ENCODE results near the gene ANXA11. TPM values are rescaled to one million over a fixed set of nuclear protein-coding genes. Genes with fewer than 3 reads are reported as not detected.

Gene ANXA11
- total RNA-seq (2021; fragmentation: NEBNext Ultra II Directional; extraction: Animal tissue kit (Norgen Biotek cat#: 25700)) (70.6 and 84.9 TPM in 2 replicates), polyA plus RNA-seq (2011; rRNA removed) (40.5 and 58.7 TPM in 2 replicates), polyA minus RNA-seq (2011; rRNA and poly(A)+ RNA removed) (27.2 and 42.8 TPM in 2 replicates)
- polyA plus RNA-seq (2011; cell fraction: cytosol; rRNA removed), result 38.1 TPM
- 50.9 TPM for polyA plus RNA-seq (2011; cell fraction: nucleus; rRNA removed)
- 113 to 134 TPM (median 126 TPM) in 4 replicates for polyA plus RNA-seq (2012, experiment 1 of 2)
- polyA plus RNA-seq (2012, experiment 2 of 2), result 58.1 TPM
- polyA plus RNA-seq (2013, experiment 1 of 2), result 193 TPM
- 199 TPM for polyA plus RNA-seq (2013, experiment 2 of 2)
- 29.3 TPM for polyA minus RNA-seq (2011; cell fraction: cytosol; rRNA and poly(A)+ RNA removed)
- 26.1 TPM for polyA minus RNA-seq (2011; cell fraction: nucleus; rRNA and poly(A)+ RNA removed)
- long read RNA-seq, experiment 1, full-length matches to known transcripts, result 11 of 55 reads
- long read RNA-seq, experiment 1, partial matches to known transcripts, result 36 of 55 reads
- long read RNA-seq, experiment 1, other reads (novel, unspliced or antisense), result 8 of 55 reads
- long read RNA-seq, experiment 2, partial matches to known transcripts, result 3 of 3 reads
- long read RNA-seq, experiment 2, other reads (novel, unspliced or antisense), result 0 of 3 reads

GRCh38 chr10:80205477-80206276 lies at the start of gene ANXA11:
Gene ANXA11, minus strand, starts transcription at chr10:80205537. Its CDS starts 32,676 bp downstream, at chr10:80172861.
- Histone ChIP-seq H3K9me3 (ENCODE audit: insufficient read depth in 2 of 2, low read depth in 1 of 2, low read length in 1 of 2) (no peaks in the 10 kb centered on the region), H2BK120ac (replicated peaks; ENCODE audit: low read depth, low read length) (peak within 1 kb of the TSS; percentile 2), H3K79me2 (ENCODE audit: control insufficient read depth in 1 of 2, insufficient read depth in 2 of 2, low read length in 2 of 2) (peaks cover 3 to 32% of the 10 kb centered on the region in 2 experiments; a peak in 3 of 4 replicates)
- TF ChIP-seq POLR2AphosphoS5 (IDR thresholded peaks at IDR 0.05; ENCODE audit: low read depth, low read length), result no peak
- no peak for TF ChIP-seq SP2 (IDR thresholded peaks at IDR 0.05; ENCODE audit: low read length)
- TF ChIP-seq RNF2 (IDR thresholded peaks at IDR 0.05; ENCODE audit: borderline replicate concordance, low read depth, low read length, missing control alignments, poor library complexity, severe bottlenecking), result no peak
- TF ChIP-seq RAD21 (IDR thresholded peaks at IDR 0.05 in 1 of 2, conservative IDR thresholded peaks at IDR 0.05 in 1 of 2; ENCODE audit: low read depth in 2 of 2, low read length in 2 of 2), result no peak
- TF ChIP-seq POLR2A (IDR thresholded peaks at IDR 0.05; ENCODE audit: control extremely low read depth in 1 of 2, low read depth in 2 of 2, low read length in 2 of 2), result peak in 1 of 2 experiments; percentile 78; a peak in 2 of 3 replicates
- no peak for TF ChIP-seq CEBPB (IDR thresholded peaks at IDR 0.05; ENCODE audit: low read depth, low read length)
- no peak for TF ChIP-seq BRCA1 (IDR thresholded peaks at IDR 0.05; ENCODE audit: low read depth, low read length)
- no peak for TF ChIP-seq SIRT6 (IDR thresholded peaks at IDR 0.05; ENCODE audit: low read length)

More at GRCh38 chr10:80205477-80206276, at the start of gene ANXA11:
- FAIRE-seq (no peak), DNase-seq (ENCODE audit: low read depth in 1 of 2, low spot score in 2 of 2) (peak; percentile 62 to 87)
- peak within 1 kb of the TSS; percentile 40; the same call in 1 of the 2 replicates for H2BK12ac ChIP-seq (ENCODE audit: low read depth, low read length)
- peak within 1 kb of the TSS; percentile 42 to 86 (median 72) for H3K9ac ChIP-seq (replicated peaks in 1 of 4; ENCODE audit: extremely low read depth in 1 of 4, low read depth in 3 of 4, low read length in 3 of 4)
- H2BK20ac ChIP-seq (ENCODE audit: low read length), result no peak within 1 kb of the TSS; the same call in 1 of the 2 replicates
- peak within 1 kb of the TSS; percentile 68; the same call in 1 of the 2 replicates for H2AFZ ChIP-seq (ENCODE audit: low read length)
- H3K18ac ChIP-seq (ENCODE audit: extremely low read depth, low read length), result peak within 1 kb of the TSS; percentile 92; the same call in 1 of the 2 replicates
- ChIA-PET POLR2A (ENCODE audit: partially characterized antibody) (interaction anchor here (2.1 to 2.9 kb wide), 3 partner anchors 11 to 33 kb away, joined by 6 to 16 read pairs (median 8); no protein-coding TSS in a partner anchor), CTCF (ENCODE audit: partially characterized antibody) (interaction anchor here (0.7 to 4.5 kb wide), 2 partner anchors 33 to 44 kb away, joined by 3 to 20 read pairs; no protein-coding TSS in a partner anchor)
- H3K27ac ChIP-seq (ENCODE audit: low read depth, low read length), result no peak within 1 kb of the TSS; the same call in 1 of the 2 replicates
- H3K79me1 ChIP-seq (ENCODE audit: low read depth, low read length), result peaks cover 7% of the 10 kb centered on the region; the same call in 1 of the 2 replicates
- H4K5ac ChIP-seq (ENCODE audit: insufficient read length, low read depth, low read length), result peak within 1 kb of the TSS; percentile 48
- no peak within 1 kb of the TSS for H3K4ac ChIP-seq (replicated peaks; ENCODE audit: insufficient read length, low read depth, low read length)
- H3K14ac ChIP-seq (ENCODE audit: insufficient read length), result peak within 1 kb of the TSS; percentile 12
- H3K4me3 ChIP-seq (ENCODE audit: extremely low read depth in 1 of 4, insufficient read depth in 2 of 4, low read depth in 3 of 4, low read length in 4 of 4), result peak within 1 kb of the TSS; percentile 65 to 81 (median 75)
- peaks cover 0 to 17% (median 10%) of the 10 kb centered on the region in 4 experiments; a peak in 6 of 7 replicates for H3K27me3 ChIP-seq (replicated peaks in 1 of 4; ENCODE audit: control insufficient read depth in 3 of 4, extremely low read depth in 1 of 4, insufficient read depth in 3 of 4, low read length in 3 of 4)
- H3K23me2 ChIP-seq (ENCODE audit: low read depth, low read length), result peaks cover 12% of the 10 kb centered on the region
- peak within 1 kb of the TSS; percentile 91 to 99 for H3K4me2 ChIP-seq (ENCODE audit: insufficient read depth in 1 of 2, low read depth in 2 of 2, low read length in 2 of 2)
- H3K4me1 ChIP-seq (replicated peaks in 1 of 4; ENCODE audit: control insufficient read depth in 3 of 4, insufficient read depth in 4 of 4, low read length in 3 of 4), result peaks cover 10 to 17% (median 13%) of the 10 kb centered on the region in 4 experiments
- H2BK5ac ChIP-seq (ENCODE audit: low read depth, low read length), result peak within 1 kb of the TSS; percentile 55; the same call in 1 of the 2 replicates
- H3K56ac ChIP-seq (replicated peaks; ENCODE audit: insufficient read length, low read depth, low read length), result peak within 1 kb of the TSS; percentile 39
- H4K20me1 ChIP-seq (replicated peaks in 1 of 2; ENCODE audit: control insufficient read depth in 1 of 2, insufficient read depth in 2 of 2, low read length in 2 of 2), result peaks cover 0 to 13% of the 10 kb centered on the region in 2 experiments
- H3K36me3 ChIP-seq (ENCODE audit: control insufficient read depth in 2 of 4, insufficient read depth in 4 of 4, low read length in 3 of 4), result no peaks in the 10 kb centered on the region; a peak in 1 of 8 replicates
- no peak within 1 kb of the TSS for H2AK5ac ChIP-seq (ENCODE audit: low read depth, low read length)
- peak within 1 kb of the TSS; percentile 45 for H4K8ac ChIP-seq (ENCODE audit: extremely low read depth, insufficient read depth, low read length)
- H4K91ac ChIP-seq (replicated peaks; ENCODE audit: insufficient read length, low read length), result peak within 1 kb of the TSS; percentile 72
- 12% methylated on average over 24 of the region's 45 CpGs; no CpG with 5 or more reads in 1 of the 2 experiments for WGBS, 2 experiments (ENCODE audit: extremely low coverage in 1 of 2, insufficient coverage in 1 of 2, insufficient read length in 1 of 2, insufficient replicate concordance in 2 of 2, low coverage in 1 of 2, low lambda C conversion rate in 2 of 2, missing lambda C conversion rate in 1 of 2)
- H3K23ac ChIP-seq (ENCODE audit: insufficient read length), result no peak within 1 kb of the TSS
- H2BK15ac ChIP-seq (ENCODE audit: low read length), result no peak within 1 kb of the TSS; the same call in 1 of the 2 replicates
